Measurements from ENCODE around the gene PXDN.

PXDN gene

DNA sequence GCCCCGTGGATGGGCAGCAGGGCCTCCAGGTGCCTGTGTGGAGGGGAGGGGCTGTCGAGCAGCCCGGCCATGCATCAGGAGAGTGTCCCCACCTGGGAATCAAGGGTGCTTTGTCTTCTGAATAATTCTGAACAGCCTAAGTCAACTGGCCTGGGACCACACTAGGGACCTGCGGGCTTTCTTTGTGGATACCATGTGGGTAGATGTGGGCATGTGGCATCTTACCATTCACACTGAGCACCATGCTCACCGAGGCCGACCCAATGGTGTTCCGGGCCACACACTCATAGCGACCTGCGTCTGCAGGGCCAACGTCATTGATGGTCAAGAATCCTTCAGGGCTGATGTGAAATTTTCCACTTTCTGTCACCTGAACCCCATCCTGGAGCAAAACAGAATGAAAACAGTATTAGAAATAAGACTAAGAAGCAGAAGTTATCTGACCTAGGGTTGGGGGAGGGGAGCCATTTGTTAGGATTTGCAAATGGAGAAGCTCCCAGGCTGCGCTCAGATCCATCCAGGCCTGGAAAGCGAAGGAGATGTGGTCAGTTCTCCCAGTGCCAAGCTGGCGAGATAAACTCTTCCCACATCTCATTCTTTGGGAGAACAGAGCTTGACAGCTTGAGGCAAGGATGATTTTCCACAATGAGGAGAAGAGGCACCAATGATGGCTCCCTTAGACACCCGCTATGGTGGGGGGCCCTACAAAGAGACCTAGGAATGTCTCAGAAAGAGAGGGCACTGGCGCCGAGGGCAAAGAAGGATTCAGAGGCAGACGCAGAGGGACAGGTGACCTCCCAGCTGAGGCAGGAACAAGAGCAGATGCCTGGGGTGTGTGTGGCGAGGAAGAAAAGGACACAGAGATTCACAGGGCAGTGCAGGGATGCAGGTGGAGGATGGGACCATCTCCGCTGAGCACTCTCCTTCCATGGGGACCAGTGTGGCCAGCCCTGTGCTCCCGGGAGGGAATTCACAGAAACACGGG lies 83.4 kb downstream of the PXDN start:
- no peaks in the 10 kb centered on the region for H3K27me3 ChIP-seq (replicated peaks; ENCODE audit: control insufficient read depth, insufficient read depth, low read length)
- no peak overlapping the region for H3K4me3 ChIP-seq (replicated peaks; ENCODE audit: low read depth, low read length)
- TF ChIP-seq, protein P1, sequence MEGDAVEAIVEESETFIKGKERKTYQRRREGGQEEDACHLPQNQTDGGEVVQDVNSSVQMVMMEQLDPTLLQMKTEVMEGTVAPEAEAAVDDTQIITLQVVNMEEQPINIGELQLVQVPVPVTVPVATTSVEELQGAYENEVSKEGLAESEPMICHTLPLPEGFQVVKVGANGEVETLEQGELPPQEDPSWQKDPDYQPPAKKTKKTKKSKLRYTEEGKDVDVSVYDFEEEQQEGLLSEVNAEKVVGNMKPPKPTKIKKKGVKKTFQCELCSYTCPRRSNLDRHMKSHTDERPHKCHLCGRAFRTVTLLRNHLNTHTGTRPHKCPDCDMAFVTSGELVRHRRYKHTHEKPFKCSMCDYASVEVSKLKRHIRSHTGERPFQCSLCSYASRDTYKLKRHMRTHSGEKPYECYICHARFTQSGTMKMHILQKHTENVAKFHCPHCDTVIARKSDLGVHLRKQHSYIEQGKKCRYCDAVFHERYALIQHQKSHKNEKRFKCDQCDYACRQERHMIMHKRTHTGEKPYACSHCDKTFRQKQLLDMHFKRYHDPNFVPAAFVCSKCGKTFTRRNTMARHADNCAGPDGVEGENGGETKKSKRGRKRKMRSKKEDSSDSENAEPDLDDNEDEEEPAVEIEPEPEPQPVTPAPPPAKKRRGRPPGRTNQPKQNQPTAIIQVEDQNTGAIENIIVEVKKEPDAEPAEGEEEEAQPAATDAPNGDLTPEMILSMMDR (IDR thresholded peaks at IDR 0.05; ENCODE audit: insufficient read depth, low read length, poor library complexity, severe bottlenecking) = no peak
- H3K36me3 ChIP-seq (ENCODE audit: control insufficient read depth, insufficient read depth, low read length) = no peaks in the 10 kb centered on the region
- DNase-seq (ENCODE audit: extremely low read depth, insufficient read length) = no peak

DNA sequence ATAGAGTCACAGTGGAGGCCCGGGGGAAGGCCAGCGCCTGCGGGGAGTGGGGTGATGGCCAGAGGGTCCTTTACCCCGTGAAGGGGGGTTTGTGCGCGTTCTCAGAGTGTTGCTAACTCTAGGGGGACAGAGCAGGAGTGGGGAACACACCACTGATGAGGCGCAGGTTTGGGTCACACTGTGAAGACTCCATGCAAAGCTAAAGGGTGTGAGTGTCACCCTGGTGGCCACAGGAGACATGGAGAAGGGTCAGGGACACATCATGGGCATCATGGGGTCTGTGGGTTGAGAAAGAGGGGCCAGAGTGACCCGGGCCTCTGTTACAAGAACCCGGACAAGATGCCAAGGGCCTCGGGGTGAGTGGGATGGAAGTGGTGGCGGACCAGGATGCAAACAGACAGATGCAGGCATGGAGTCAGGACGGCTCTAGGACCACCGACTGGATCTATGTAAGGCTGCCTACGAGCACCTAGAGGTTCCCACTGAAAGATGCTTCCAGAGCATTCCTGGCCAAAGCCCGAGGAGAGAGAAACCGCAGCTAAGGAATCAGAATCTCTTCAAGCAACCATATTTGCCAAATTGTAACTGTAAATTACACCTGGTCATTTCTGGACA lies 84.3 kb downstream of the PXDN start:
- TF ChIP-seq, protein P1 (IDR thresholded peaks at IDR 0.05; ENCODE audit: insufficient read depth, low read length, poor library complexity, severe bottlenecking) = no peak
- Histone ChIP-seq H3K4me3 (replicated peaks; ENCODE audit: low read depth, low read length) (no peak overlapping the region), H3K36me3 (ENCODE audit: control insufficient read depth, insufficient read depth, low read length) (no peaks in the 10 kb centered on the region), H3K27me3 (replicated peaks; ENCODE audit: control insufficient read depth, insufficient read depth, low read length) (no peaks in the 10 kb centered on the region)
- no peak for DNase-seq (ENCODE audit: extremely low read depth, insufficient read length)

DNA sequence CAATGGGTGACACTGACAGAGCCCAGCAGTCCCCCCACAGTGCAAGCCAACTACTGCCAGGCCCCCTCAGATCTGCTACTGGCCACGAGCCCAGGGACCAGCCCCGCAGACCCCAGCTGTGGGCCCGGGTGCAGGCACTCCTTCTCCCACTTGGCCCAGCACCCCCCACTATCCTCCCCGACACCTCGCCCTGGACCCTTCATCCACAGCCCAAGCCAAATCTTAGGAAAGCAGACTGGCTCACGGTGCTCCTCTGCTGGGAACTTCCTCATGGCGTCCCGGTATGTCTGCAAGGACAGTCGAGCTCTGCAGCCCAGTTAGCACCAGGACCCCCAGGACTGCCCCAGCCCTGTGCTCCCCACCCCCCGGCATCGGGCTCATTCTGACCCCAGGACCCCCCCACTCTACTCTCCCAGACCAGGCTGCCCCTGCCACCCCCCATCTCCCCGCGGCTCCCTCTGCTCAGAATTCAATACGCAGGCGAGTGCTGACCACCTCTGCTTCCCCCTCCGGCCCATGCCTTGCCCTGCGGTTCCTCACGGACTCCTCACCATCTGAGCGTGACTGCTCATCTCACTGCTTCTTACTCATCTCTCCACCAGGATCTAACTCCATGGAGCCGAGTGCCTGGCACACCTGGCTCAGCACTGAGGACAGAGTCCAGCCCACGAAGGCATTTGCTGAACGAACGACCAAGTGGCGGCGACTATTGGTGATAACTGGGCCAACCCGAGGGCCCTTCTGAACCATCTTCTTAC lies 85.7 kb downstream of the PXDN start:
- TF ChIP-seq, protein P1 (IDR thresholded peaks at IDR 0.05; ENCODE audit: insufficient read depth, low read length, poor library complexity, severe bottlenecking) = no peak
- Histone ChIP-seq H3K36me3 (ENCODE audit: control insufficient read depth, insufficient read depth, low read length) (no peaks in the 10 kb centered on the region), H3K4me3 (replicated peaks; ENCODE audit: low read depth, low read length) (no peak overlapping the region), H3K27me3 (replicated peaks; ENCODE audit: control insufficient read depth, insufficient read depth, low read length) (no peaks in the 10 kb centered on the region)
- no peak for DNase-seq (ENCODE audit: extremely low read depth, insufficient read length)

DNA sequence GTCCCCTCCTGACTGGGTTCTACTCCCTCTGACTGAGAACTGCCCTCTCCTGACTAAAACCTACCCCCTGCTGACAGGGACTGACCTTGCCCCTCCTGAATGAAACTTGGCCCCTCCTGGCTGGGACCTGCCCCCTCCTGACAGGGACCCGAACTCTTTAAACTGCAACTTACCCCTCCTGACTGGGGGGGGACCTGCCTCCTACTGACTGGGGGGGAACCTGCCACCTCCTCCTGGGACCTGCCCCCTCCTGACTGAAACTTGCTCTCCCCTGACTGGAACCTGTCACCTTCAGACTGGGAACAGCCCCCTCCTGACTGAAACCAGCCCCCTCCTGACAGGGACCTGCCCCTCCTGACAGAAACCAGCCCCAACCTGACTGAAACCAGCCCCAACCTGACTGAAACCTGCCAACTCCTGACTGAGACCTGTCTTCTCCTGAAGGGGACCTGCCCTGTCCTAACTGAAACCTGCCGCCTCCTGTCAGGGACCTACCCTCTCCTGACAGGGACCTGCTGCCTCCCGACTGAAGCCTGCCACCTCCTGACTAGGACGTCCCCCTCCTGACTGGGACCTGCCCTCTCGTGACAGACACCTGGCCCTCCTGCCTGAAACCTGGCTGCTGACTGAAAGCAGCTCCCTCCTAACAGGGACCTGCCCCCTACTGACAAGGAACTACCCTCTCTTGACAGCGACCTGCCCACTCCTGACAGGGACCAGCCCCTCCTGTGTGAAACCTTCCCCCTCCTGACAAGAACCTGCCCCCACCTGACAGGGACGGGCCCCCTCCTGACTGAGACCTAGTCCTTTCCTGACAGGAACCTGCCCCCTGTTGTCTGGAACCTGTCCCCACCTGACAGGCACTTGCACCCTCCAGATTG lies 87.1 kb downstream of the PXDN start:
- TF ChIP-seq, protein P1 (IDR thresholded peaks at IDR 0.05; ENCODE audit: insufficient read depth, low read length, poor library complexity, severe bottlenecking) = no peak
- Histone ChIP-seq H3K4me3 (replicated peaks; ENCODE audit: low read depth, low read length) (no peak overlapping the region), H3K36me3 (ENCODE audit: control insufficient read depth, insufficient read depth, low read length) (no peaks in the 10 kb centered on the region), H3K27me3 (replicated peaks; ENCODE audit: control insufficient read depth, insufficient read depth, low read length) (no peaks in the 10 kb centered on the region)
- DNase-seq (ENCODE audit: extremely low read depth, insufficient read length) = no peak

DNA sequence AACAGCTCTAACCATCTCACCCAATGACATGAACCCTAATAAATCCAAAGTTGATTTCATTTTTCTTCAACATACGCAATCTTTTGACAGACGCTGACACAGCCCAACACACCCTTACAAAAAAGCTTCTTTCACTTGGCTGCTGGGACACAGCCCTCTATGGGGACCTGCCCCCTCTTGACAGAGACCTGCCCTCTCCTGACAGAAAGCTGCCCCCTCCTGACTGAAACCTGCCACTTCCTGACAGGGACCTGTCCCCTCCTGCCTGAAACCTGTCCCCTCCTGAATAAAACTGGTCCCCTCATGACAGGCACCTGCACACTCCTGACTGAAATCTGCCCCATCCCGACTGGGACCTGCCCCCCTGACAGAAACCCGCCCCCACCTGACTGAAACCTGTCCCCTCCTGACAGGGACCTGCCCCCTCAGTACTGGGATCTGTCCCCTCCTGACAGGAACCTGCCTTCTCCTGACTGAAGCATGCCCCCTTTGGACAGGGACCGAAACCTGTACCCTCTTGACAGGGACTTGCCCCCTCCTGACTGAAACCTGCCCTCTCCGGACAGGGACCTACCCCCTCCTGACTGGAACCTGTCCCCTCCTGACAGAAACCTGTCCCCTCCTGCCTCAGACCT lies 87.9 kb downstream of the PXDN start:
- H3K36me3 ChIP-seq (ENCODE audit: control insufficient read depth, insufficient read depth, low read length) = no peaks in the 10 kb centered on the region
- TF ChIP-seq, protein P1 (IDR thresholded peaks at IDR 0.05; ENCODE audit: insufficient read depth, low read length, poor library complexity, severe bottlenecking) = no peak
- H3K4me3 ChIP-seq (replicated peaks; ENCODE audit: low read depth, low read length) = no peak overlapping the region
- DNase-seq (ENCODE audit: extremely low read depth, insufficient read length) = no peak
- H3K27me3 ChIP-seq (replicated peaks; ENCODE audit: control insufficient read depth, insufficient read depth, low read length) = no peaks in the 10 kb centered on the region

Measured in GM06990 (cell line).